Vein endothelial cell (primary cell): ENCODE data around the gene ZKSCAN5. TPM values are rescaled to one million over a fixed set of nuclear protein-coding genes. Genes with fewer than 3 reads are reported as not detected.

Source experiments
- total RNA-seq: library from RNA; depleted of rRNA; stranded (reverse); fragments of >200 nt; gene quantifications from 2 replicates; pipeline ENCODE4 v1.2.3, GENCODE V29; 2012

ZKSCAN5 gene
- total RNA-seq: 12.2 and 13.4 TPM in 2 replicates

DNA sequence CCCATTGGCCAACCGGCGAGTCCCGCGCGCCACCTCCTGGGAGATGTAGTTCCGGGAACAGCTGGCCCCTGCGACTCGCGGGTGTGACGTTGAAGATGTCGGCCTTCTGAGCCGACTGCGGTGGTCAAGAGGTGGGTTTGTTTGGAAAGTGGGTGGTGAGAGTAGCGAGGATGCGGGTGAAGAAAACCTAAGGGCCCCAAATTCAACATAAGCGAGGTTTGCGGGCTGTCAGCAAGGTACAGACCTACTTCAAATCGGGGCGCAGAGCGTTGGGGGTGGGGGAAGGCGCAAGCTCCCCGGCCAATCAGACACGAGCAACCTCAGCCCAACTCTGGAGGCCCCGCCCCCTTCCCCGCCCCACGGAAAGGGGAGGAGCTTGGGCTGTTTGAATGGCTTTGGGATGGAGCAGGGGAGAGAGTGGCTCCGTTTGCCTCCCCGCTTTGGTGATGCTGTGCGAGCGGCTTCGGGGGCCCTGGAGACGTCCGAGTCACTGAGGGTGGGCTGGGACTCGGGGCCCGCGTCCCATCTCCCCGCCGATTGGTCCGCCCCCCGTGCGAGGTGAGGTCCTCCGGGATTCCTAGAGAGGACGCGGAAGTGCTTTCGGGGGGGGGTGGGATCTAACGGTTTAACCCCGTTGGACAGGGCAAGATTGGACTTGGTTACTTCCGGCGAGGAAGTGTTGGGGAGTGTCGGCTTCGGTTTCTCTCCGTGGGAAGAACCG lies at the start of gene ZKSCAN5:
Gene ZKSCAN5, plus strand, starts transcription at position 60 of the 721 bp plus-strand sequence. CDS start 1,383 bp downstream, outside the sequence.

DNA sequence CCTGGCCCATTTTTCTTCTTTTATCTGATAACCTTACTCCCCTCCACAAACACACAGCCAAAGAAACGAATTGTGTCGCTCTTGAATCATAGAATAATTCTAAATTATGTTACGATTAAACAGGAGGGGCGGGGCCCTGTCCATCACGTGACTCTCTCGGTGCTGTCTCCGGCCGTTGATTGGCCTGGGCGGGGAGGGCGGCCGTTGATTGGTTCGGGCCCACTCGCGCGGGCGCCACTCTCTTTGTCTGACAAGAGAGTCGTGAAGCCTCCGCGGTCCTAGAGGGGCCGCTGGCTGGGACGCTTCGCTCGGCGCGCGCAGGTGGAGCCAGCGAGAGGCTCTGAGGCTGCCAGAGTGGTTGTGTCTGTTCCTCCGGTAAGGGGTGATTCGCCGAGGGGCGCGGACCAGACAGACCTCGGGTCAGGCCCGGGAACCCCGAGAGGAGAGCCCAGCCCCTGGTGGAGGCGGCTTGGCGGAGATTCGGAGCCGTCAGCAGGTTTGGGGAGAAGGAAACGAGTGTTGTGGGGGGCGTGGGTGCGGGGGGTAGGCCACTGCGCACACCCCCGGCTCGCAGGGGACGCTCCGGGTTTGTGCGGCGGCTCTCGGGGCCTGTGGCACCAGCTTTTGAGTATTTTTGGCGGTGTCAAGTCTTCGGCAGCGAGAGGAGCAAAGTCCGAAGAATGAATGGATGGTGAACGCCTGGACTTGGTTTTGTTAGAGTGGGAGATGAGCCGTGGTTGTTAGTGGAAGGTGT lies 31.7 kb upstream of the ZKSCAN5 start, which contains the start of gene ZNF789:
Gene ZNF789, plus strand, starts transcription at position 330 of the 754 bp plus-strand sequence. CDS start 3,567 bp downstream, outside the sequence.

DNA sequence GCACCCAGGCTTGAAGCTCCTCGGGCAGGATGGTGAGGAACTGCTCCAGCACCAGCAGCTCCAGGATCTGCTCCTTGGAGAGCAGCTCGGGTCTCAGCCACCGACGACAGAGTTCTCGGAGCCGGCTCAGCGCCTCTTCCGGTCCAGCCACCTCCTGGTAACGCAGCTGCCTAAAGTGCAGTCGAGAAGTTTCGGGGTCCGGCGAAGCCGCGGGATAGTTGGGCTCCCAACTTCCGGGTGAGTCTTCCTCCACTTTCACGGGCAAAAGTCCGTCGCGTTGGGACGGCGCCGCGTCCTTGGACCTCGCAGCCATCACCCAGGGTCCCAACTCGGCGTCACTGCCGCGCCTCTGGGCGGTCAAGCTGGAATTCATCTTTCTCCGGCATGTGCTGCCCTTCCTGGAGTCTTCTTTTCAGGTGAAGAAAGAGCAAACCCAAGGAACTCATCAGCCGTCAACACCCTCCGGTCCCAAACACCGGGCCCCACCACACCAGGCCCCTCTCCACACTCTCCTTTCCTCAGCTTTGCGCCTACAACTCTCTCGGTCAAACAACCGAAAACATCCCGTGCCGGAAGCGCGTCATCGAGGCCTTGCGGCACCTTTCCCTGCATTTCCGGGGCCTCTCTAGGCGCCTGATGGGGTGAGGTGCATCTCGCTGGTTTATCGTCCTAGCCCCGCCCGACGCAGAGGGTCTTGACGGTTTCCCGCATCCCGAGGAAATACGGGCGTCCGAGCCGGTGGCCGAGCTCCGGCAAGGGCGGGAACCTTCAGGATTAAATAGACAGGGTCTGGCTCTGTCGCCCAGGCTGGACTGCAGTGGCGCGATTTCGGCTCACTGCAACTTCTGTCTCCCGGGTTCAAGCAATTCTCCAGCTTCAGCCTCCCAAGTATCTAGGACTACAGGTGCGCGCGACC lies 4.5 kb upstream of the ZKSCAN5 start, which contains the start of gene ZNF394:
Gene ZNF394, minus strand, starts transcription at position 561 of the 916 bp plus-strand sequence. Its CDS starts 188 bp downstream, at position 373.

DNA sequence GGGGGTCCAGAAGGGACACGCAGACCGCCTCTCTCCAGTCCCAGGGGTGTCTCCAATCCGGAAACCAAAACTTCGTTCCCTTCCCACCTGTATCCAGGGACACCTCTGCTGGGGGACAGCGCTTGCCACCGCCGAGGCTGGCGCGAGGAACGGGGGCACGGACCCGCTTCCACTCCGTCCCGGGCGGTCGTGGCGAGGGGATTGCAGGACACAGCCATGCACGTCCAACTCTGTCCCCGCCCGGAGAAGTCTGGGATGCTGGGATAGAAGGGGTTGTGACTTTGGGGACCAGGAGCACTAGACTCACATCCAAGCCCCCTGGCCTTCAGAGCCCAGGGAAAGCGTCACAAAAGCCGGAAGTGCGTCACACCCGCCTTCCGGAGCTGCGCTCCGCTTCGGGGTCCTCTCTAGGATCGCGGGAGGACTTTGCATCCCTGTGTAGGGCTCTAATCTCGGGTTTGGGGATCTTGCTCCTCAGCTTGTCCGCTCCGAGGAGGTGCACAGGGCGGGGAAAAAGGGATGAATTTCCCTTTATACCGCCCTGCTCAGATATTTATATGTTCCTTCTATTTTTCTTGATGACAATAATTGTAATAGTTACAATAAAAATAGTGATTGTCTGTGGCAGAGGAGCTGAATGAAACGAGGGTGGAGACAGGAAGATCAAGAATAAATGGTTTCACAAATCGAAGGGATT lies 47.5 kb downstream of the ZKSCAN5 start, which contains the start of gene FAM200A:
Gene FAM200A, minus strand, starts transcription at position 348 of the 697 bp plus-strand sequence. CDS start 3,707 bp downstream, outside the sequence.

DNA sequence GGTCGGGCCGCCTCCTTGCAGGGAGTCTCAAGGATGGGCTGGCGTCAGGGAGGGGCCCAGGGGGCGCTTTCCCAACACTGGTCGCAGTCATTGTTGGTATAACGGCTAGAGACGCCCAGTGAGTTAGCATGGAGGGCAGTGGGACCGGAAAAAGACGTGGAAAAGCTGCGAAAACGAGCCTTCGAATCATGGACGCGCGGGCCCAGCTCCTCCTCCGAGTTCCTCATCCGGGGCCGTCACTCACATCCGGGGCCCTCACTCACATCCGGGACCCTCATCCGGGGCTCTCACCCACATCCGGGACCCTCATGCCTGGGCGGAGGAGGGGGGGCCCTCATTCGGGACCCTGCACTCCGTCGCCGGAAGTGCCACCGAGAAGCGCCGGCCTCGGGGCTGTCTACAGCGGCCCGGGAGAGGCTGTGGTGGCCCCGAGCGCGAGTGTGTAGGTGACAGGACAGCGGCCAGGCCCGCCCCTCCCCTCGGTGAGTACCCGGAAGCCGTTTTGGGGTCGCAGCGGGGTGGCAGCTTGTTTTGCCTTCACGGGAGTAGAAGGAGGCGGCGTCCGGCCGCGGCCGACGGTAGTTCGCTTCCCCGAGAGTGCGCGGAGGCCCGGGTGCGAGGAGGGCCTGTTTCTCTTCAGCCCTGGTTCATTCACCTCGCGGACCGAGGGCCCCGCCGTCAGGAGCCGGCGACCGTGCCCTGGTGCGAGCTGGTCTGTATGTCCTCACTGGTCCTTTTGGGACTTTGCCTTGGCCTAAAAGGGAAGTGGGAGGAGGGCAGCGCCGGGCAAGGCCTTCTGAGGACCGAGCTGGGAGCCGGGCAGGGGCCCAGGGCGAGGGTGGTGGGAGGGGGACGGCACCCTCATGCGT lies 54.1 kb downstream of the ZKSCAN5 start, which contains the start of gene ZNF655:
Gene ZNF655, plus strand, starts transcription at position 337 of the 869 bp plus-strand sequence. CDS start 1,918 bp downstream, outside the sequence.

Other genes with a start within 250 kb of the ZKSCAN5 start
- gene MYH16, start 231.8 kb upstream of the ZKSCAN5 start, total RNA-seq: 0.33 and 0.38 TPM in 2 replicates
- 229 and 236 TPM in 2 replicates for gene ARPC1A, start 178.8 kb upstream of the ZKSCAN5 start, total RNA-seq
- gene ARPC1B, start 129.9 kb upstream of the ZKSCAN5 start, total RNA-seq: 358 and 500 TPM in 2 replicates
- gene PDAP1, start 96.1 kb upstream of the ZKSCAN5 start, total RNA-seq: 63.8 and 67.6 TPM in 2 replicates
- gene BUD31, start 95.7 kb upstream of the ZKSCAN5 start, total RNA-seq: 86.2 and 88.4 TPM in 2 replicates
- 5.0 and 6.9 TPM in 2 replicates for gene PTCD1, start 65.9 kb upstream of the ZKSCAN5 start, total RNA-seq
- gene CPSF4, start 65.7 kb upstream of the ZKSCAN5 start, total RNA-seq: 33.6 and 34.2 TPM in 2 replicates
- 761 and 818 TPM in 2 replicates for gene ATP5MF, start 38.5 kb upstream of the ZKSCAN5 start, total RNA-seq
- gene ZNF789, start 31.8 kb upstream of the ZKSCAN5 start, total RNA-seq: 5.2 and 8.8 TPM in 2 replicates
- 29.1 and 34.4 TPM in 2 replicates for gene ZNF394, start 4.4 kb upstream of the ZKSCAN5 start, total RNA-seq
- 5.6 and 5.7 TPM in 2 replicates for gene FAM200A, start 47.5 kb downstream of the ZKSCAN5 start, total RNA-seq
- 7.2 and 10.9 TPM in 2 replicates for gene ZNF655, start 54.0 kb downstream of the ZKSCAN5 start, total RNA-seq
- not detected in 2 replicates for gene TMEM225B, start 93.6 kb downstream of the ZKSCAN5 start, total RNA-seq
- gene ZSCAN25, start 112.3 kb downstream of the ZKSCAN5 start, total RNA-seq: 11.8 and 13.1 TPM in 2 replicates
- gene CYP3A5, start 175.3 kb downstream of the ZKSCAN5 start, total RNA-seq: not detected in 2 replicates
- gene CYP3A7, start 230.5 kb downstream of the ZKSCAN5 start, total RNA-seq: 0.10 TPM in 1 of 2 replicates, not detected in the other